Fibroblast of lung (primary cell): ENCODE data around the gene HMOX1. TPM values are rescaled to one million over a fixed set of nuclear protein-coding genes. Genes with fewer than 3 reads are reported as not detected.

Experiments
- DNase-seq, 2 donors: peaks; one replicate each; pipeline versions ENCODE4 v3.0.0 to v3.0.0-alpha.2; 2010; ENCODE audit warnings: low read depth in 2 of 2
- H2AFZ ChIP-seq: 2 replicates; pipeline ENCODE4 v1.5.1; 2012; ENCODE audit warnings: low read length, control low read depth, inconsistent platforms
- H3K27ac ChIP-seq: 2 replicates; pipeline ENCODE4 v1.5.1; 2011; ENCODE audit warnings: low read length, control low read depth; ENCODE audit not compliant: insufficient read depth
- H3K27me3 ChIP-seq: 2 replicates; pipeline ENCODE4 v1.5.1; 2011; ENCODE audit warnings: mild to moderate bottlenecking, low read length; ENCODE audit not compliant: control insufficient read depth, insufficient read depth
- H3K36me3 ChIP-seq: 2 replicates; pipeline ENCODE4 v1.5.1; 2011; ENCODE audit warnings: low read length; ENCODE audit not compliant: control insufficient read depth, insufficient read depth
- H3K4me1 ChIP-seq: 2 replicates; pipeline ENCODE4 v1.5.1; 2011; ENCODE audit warnings: low read length; ENCODE audit not compliant: control insufficient read depth, insufficient read depth; ENCODE audit errors: extremely low read depth
- H3K4me2 ChIP-seq: 2 replicates; pipeline ENCODE4 v1.5.1; 2011; ENCODE audit warnings: low read length, control low read depth; ENCODE audit not compliant: insufficient read depth; ENCODE audit errors: extremely low read depth
- H3K4me3 ChIP-seq, 4 experiments: fragments of 200-600 bp in 1 of 4; sonication (generic) in 1 of 4; replicated peaks in 1 of 4; 2 replicates each; pipeline ENCODE4 v1.5.1; 2011 to 2016; ENCODE audit warnings: low read length in 4 of 4, low read depth in 3 of 4, mild to moderate bottlenecking in 3 of 4, control low read depth in 2 of 4, inconsistent platforms in 1 of 4, mixed read lengths in 1 of 4; ENCODE audit not compliant: insufficient read depth in 1 of 4; ENCODE audit errors: control extremely low read depth in 1 of 4
- H3K79me2 ChIP-seq: 2 replicates; pipeline ENCODE4 v1.5.1; 2012; ENCODE audit warnings: mild to moderate bottlenecking, low read length, inconsistent platforms; ENCODE audit not compliant: control insufficient read depth, insufficient read depth
- H3K9ac ChIP-seq: 2 replicates; pipeline ENCODE4 v1.5.1; 2011; ENCODE audit warnings: mild to moderate bottlenecking, low read length, control low read depth; ENCODE audit not compliant: insufficient read depth
- H3K9me3 ChIP-seq: 2 replicates; pipeline ENCODE4 v1.5.1; 2012; ENCODE audit warnings: low read depth, low read length; ENCODE audit not compliant: control insufficient read depth, insufficient read depth
- H4K20me1 ChIP-seq: 2 replicates; pipeline ENCODE4 v1.5.1; 2011; ENCODE audit warnings: low read length; ENCODE audit not compliant: control insufficient read depth, insufficient read depth; ENCODE audit errors: extremely low read depth
- CTCF ChIP-seq, 2 donors: IDR thresholded peaks in 1 of 2; conservative IDR thresholded peaks in 1 of 2; 1 replicate in 1 of 2; 2 replicates in 1 of 2; pipeline ENCODE4 v1.5.1; 2011 to 2012; ENCODE audit warnings: low read length in 2 of 2, control low read depth in 1 of 2, inconsistent platforms in 1 of 2, low read depth in 1 of 2, mild to moderate bottlenecking in 1 of 2
- EZH2 ChIP-seq: IDR thresholded peaks from 2 replicates; pipeline ENCODE4 v1.5.1; 2012; ENCODE audit warnings: low read length, control low read depth, mild to moderate bottlenecking; ENCODE audit errors: missing control alignments
- polyA plus RNA-seq, 2 donors: library from polyadenylated mRNA; depleted of rRNA in 1 of 2; stranded (reverse) in 1 of 2; unstranded in 1 of 2; fragments of >200 nt; gene quantifications; 2 replicates each; pipeline ENCODE4 v1.2.1, GENCODE V29; 2011 to 2012; ENCODE audit warnings: missing spikeins in 1 of 2
- total RNA-seq: library from RNA; depleted of rRNA; stranded (reverse); fragments of >200 nt; gene quantifications from 2 replicates; pipeline ENCODE4 v1.2.1, GENCODE V29; 2014

The HMOX1 gene
- total and polyA plus RNA-seq, 2 donors (not counting 1 experiment from before 2014, with no cell fraction given): 58.9 to 243 TPM

GRCh38 chr22:35397095-35397904, 16.4 kb downstream of the HMOX1 start:
- no peak overlapping the region for H3K4me2 ChIP-seq
- H3K36me3 ChIP-seq: peaks cover 10% of the 10 kb centered on the region
- H3K79me2 ChIP-seq: peaks cover 10% of the 10 kb centered on the region
- no peak overlapping the region for H3K4me3 ChIP-seq
- H3K4me1 ChIP-seq: no peaks in the 10 kb centered on the region
- H2AFZ ChIP-seq: no peak overlapping the region
- no peaks in the 10 kb centered on the region for H3K27me3 ChIP-seq
- TF ChIP-seq CTCF (conservative IDR thresholded peaks at IDR 0.05 in 1 of 2, IDR thresholded peaks at IDR 0.05 in 1 of 2; ENCODE audit: low read depth in 1 of 2, low read length in 2 of 2): no peak
- no peak for TF ChIP-seq EZH2
- H3K9ac ChIP-seq: no peak overlapping the region
- peak; percentile 13 to 34 for DNase-seq
- H3K9me3 ChIP-seq: no peaks in the 10 kb centered on the region
- no peak overlapping the region for H3K27ac ChIP-seq
- no peaks in the 10 kb centered on the region for H4K20me1 ChIP-seq

- Histone ChIP-seq H3K79me2 (peaks cover 10% of the 10 kb centered on the region), H4K20me1 (no peaks in the 10 kb centered on the region), H2AFZ (no peak overlapping the region), H3K9ac (no peak overlapping the region), H3K4me1 (no peaks in the 10 kb centered on the region), H3K36me3 (peaks cover 3% of the 10 kb centered on the region), H3K4me3 (no peak overlapping the region), H3K9me3 (no peaks in the 10 kb centered on the region), H3K4me2 (no peak overlapping the region), H3K27me3 (no peaks in the 10 kb centered on the region), H3K27ac (no peak overlapping the region)
- DNase-seq: no peak
- no peak for TF ChIP-seq CTCF (conservative IDR thresholded peaks at IDR 0.05 in 1 of 2, IDR thresholded peaks at IDR 0.05 in 1 of 2; ENCODE audit: low read depth in 1 of 2, low read length in 2 of 2)
- no peak for TF ChIP-seq EZH2
Observed at GRCh38 chr22:35398591-35398973, 17.7 kb downstream of the HMOX1 start.

GRCh38 chr22:35399114-35399677, 18.3 kb downstream of the HMOX1 start:
- H3K79me2 ChIP-seq: peaks cover 10% of the 10 kb centered on the region
- TF ChIP-seq EZH2: no peak
- H3K27me3 ChIP-seq: no peaks in the 10 kb centered on the region
- no peaks in the 10 kb centered on the region for H3K36me3 ChIP-seq
- peak overlapping the region; percentile 64 for H2AFZ ChIP-seq
- H3K27ac ChIP-seq: peak overlapping the region; percentile 27
- no peaks in the 10 kb centered on the region for H3K4me1 ChIP-seq
- H3K9me3 ChIP-seq: no peaks in the 10 kb centered on the region
- DNase-seq: no peak
- peak overlapping the region; percentile 34 to 93 (median 72) for H3K4me3 ChIP-seq
- H3K4me2 ChIP-seq: peak overlapping the region; percentile 36
- H4K20me1 ChIP-seq: no peaks in the 10 kb centered on the region
- peak overlapping the region; percentile 4 for H3K9ac ChIP-seq
